GM19238 (cell line): Measurements from ENCODE around the gene RRP36.

Experiments
- DNase-seq: peaks from one replicate; pipeline ENCODE4 v3.0.0; 2011; ENCODE audit warnings: low spot score; ENCODE audit not compliant: insufficient read length

The RRP36 gene

GRCh38 chr6:43062818-43063217 is 41.4 kb downstream of the RRP36 start:
- no peak for DNase-seq

- DNase-seq: peak; percentile 66
Measured at GRCh38 chr6:43070028-43070632, 48.7 kb downstream of the RRP36 start.

GRCh38 chr6:43074847-43075669 is 53.6 kb downstream of the RRP36 start:
- no peak for DNase-seq

- DNase-seq: no peak
Measured at GRCh38 chr6:43075670-43076463, 54.4 kb downstream of the RRP36 start, which contains the start of gene PTK7. Gene PTK7 (plus strand): TSS chr6:43076314. CDS start chr6:43076489, 175 bp downstream.

- no peak for DNase-seq
Measured at GRCh38 chr6:43076464-43077332, 55.3 kb downstream of the RRP36 start.

- no peak for DNase-seq
Measured at GRCh38 chr6:43077333-43077809, 55.9 kb downstream of the RRP36 start.

GRCh38 chr6:43077981-43078511 is 56.6 kb downstream of the RRP36 start:
- DNase-seq: no peak

GRCh38 chr6:43078691-43079090 is 57.3 kb downstream of the RRP36 start:
- no peak for DNase-seq
